HG02571 (cell line): ENCODE data around the gene DPYSL5.

Experiments
- ATAC-seq: cut with Tn5 transposase; IDR thresholded peaks from one replicate; pipeline ENCODE4 v1.9.1; 2021; ENCODE audit warnings: mild to moderate bottlenecking, moderate library complexity; ENCODE audit not compliant: unreplicated experiment

The DPYSL5 gene

GRCh38 chr2:26957041-26957440 is 109.1 kb downstream of the DPYSL5 start:
- ATAC-seq, result no peak

GRCh38 chr2:26957534-26957933 is 109.6 kb downstream of the DPYSL5 start:
- no peak for ATAC-seq

GRCh38 chr2:26959331-26959730 is 111.4 kb downstream of the DPYSL5 start:
- no peak for ATAC-seq

- no peak for ATAC-seq
These were observed 116.7 kb downstream of the DPYSL5 start for GRCh38 chr2:26964446-26965130.

- ATAC-seq, result no peak
These were observed 120.1 kb downstream of the DPYSL5 start for GRCh38 chr2:26968001-26968400.

- no peak for ATAC-seq
These were observed 121.3 kb downstream of the DPYSL5 start for GRCh38 chr2:26969077-26969844.

GRCh38 chr2:26970244-26970927 is 122.5 kb downstream of the DPYSL5 start, which contains the start of gene MAPRE3:
MAPRE3 (plus strand) TSS chr2:26970637; CDS start chr2:27022219, 51,582 bp downstream.
- ATAC-seq, result peak; percentile 74

GRCh38 chr2:26970928-26971627 is 123.1 kb downstream of the DPYSL5 start:
- no peak for ATAC-seq

GRCh38 chr2:26971911-26972786 is 124.2 kb downstream of the DPYSL5 start:
- ATAC-seq, result no peak

- ATAC-seq, result no peak
These were observed 126.4 kb downstream of the DPYSL5 start for GRCh38 chr2:26974352-26974751.

GRCh38 chr2:26975102-26975501 is 127.2 kb downstream of the DPYSL5 start:
- ATAC-seq, result no peak

- no peak for ATAC-seq
These were observed 127.7 kb downstream of the DPYSL5 start for GRCh38 chr2:26975656-26976055.

- no peak for ATAC-seq
These were observed 128.3 kb downstream of the DPYSL5 start for GRCh38 chr2:26976237-26976636.

- ATAC-seq, result no peak
These were observed 129.1 kb downstream of the DPYSL5 start for GRCh38 chr2:26977012-26977411.

- no peak for ATAC-seq
These were observed 130.2 kb downstream of the DPYSL5 start for GRCh38 chr2:26978061-26978596.

GRCh38 chr2:26979741-26980140 is 131.8 kb downstream of the DPYSL5 start:
- no peak for ATAC-seq

- ATAC-seq, result no peak
These were observed 133.0 kb downstream of the DPYSL5 start for GRCh38 chr2:26980971-26981370.

- no peak for ATAC-seq
These were observed 134.3 kb downstream of the DPYSL5 start for GRCh38 chr2:26982102-26982742.

GRCh38 chr2:26983746-26984145 is 135.8 kb downstream of the DPYSL5 start:
- no peak for ATAC-seq
